ENCODE results near the gene CDK17. TPM values are rescaled to one million over a fixed set of nuclear protein-coding genes. Genes with fewer than 3 reads are reported as not detected.
"Not testable (repeated sequence)": the region's sequence is repeated elsewhere in the genome, so short reads cannot be mapped to it uniquely, and the experiment has no call there.

The CDK17 gene
- total RNA-seq, 1 donor from 2014 or later = 88.2 TPM

GRCh38 chr12:96354326-96354725 is 45.9 kb downstream of the CDK17 start:
- DNase-seq = peak; percentile 44

DNA sequence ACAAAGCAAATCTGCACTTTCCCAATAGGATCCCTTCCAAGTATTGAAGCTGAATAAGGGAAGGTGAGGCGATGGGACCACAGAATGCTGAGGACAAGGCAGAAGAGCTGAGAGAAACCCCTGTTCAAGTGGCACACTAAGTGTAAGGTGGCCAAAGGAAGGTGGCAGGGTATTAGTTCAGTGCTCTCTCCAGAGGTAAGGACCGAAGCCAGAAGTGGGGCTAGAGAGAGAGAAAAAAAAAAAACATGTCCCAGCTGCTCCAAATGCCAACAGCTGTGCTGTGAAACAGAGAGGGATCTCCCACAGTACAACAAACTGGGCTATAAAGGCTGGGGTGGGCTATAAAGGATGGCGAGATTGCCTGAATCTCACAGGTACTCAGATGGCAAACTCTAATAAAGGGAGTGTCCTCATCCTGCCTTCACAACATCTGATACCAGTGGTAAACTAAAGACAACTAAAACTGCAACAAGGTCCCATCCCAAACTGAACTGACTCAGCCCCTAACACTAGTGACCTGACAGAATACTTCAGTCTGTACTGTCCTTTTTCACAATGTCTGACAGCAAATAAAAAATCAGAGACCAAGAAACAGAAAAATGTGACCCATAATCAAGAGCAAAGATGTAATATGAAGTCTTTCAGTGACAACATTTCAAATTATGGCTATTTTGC is 47.9 kb downstream of the CDK17 start:
- DNase-seq = peak; percentile 87

GRCh38 chr12:96350982-96351381 is 49.3 kb downstream of the CDK17 start:
- no peak for DNase-seq

DNA sequence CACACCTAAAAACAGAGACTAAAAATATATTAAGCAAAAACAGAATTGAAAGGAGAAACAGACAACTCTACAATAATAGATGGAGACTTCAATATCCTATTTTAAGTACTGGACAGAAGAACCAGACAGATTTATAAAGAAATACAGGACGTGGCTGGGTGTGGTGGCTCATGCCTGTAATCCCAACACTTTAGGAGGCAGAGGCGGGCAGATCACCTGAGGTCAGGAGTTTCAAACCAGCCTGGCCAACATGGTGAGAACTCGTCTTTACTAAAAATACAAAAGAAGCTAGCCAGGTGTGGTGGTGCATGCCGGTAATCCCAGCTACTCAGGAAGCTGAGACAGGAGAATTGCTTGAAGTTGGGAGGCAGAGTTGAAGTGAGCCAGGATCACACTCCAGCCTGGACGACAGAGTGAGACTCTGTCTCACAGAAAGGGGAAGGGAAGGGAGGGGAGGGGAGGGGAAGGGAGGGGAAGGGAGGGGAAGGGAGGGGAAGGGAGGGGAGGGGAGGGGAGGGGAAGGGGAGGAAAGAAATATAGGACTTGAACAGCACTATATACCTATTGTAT is 53.0 kb downstream of the CDK17 start:
- no peak for DNase-seq

GRCh38 chr12:96346716-96347115 is 53.5 kb downstream of the CDK17 start:
- not testable (repeated sequence) for DNase-seq

DNA sequence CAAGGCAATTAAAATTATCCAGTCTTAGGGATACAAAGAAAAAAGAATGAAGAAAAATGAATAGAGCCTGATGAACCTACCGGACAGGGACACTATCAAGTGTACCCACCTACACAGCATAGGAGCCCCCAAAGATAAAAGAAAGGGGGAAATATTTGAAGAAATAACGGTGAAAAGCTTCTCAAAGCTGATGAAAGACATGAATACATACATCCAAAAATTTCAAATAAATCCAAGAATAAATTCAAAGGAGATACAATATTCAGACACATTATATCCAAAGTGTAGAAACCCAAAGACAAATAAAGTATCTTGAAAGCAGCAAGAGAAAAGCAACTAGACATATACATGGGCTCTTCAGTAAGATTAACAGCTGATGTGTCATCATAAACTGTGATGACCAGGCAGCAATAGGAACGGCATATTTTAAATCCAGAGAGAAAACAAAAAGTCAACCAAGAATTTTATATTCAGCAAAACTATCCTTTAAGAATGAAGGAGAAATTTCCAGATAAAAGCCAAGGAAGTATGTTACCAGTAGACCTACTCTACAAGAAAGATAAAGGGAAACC is 56.0 kb downstream of the CDK17 start:
- DNase-seq = no peak

- DNase-seq = no peak
Observed at GRCh38 chr12:96343347-96343954, 56.8 kb downstream of the CDK17 start.

DNA sequence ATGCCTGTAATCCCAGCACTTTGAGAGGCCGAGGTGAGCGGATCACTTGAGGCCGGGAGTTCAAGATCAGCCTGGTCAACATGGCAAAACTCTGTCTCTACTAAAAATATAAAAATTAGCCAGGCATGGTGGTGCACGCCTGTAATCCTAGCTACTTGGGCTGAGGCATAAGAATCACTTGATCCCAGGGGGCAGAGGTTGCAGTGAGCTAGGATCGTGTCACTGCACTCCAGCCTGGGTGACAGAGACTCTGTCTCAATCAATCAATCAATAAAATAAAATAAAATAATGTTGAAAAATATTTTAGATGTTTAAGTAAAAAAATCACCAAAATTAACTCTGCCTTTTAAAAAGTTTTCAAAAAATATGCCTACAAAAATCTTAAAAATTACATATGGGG is 60.6 kb downstream of the CDK17 start:
- DNase-seq = not testable (repeated sequence)

DNA sequence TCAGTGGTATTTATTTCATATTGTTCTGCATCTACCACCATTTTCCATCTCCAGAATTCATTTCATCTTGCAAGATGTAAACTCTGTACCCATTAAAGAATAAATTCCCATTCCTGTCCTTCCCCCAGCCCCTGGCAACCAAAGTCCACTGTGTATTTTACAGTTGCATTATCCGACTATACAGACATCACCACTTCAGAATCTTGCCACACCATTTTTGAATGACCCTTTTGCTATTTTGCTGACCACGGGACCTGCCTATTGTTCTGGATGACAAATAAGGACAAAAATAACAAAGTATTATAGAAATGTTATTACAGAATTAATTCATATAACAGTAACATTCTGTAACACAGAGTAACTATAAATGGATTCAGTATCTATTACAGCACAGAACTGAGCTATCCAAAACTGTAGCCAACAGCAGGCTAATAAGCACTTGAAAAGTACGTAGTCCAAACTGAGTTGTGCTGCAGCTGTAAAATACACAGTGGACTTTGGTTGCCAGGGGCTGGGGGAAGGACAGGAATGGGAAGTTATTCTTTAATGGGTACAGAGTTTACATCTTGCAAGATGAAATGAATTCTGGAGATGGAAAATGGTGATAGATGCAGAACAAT is 61.3 kb downstream of the CDK17 start:
- no peak for DNase-seq

GRCh38 chr12:96337953-96338352 is 62.3 kb downstream of the CDK17 start:
- no peak for DNase-seq

DNA sequence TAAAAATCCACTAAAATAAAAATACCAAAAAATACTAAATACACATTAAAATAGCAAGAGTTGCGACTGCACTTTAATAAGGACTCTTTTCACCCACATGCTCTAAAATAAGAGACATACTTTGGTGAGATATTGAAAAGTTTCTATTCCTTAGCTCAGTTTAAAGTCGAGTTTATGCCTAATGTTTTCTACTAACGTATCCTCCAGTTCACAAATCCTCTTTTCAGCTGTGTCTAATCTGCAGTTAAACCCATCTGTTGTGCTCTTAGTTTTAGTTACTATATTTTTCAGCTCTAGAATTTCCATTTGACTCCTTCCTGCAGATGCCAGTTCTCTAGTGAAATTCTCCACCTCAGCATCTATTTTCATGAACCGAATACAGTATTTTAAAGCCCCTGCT is 63.8 kb downstream of the CDK17 start:
- no peak for DNase-seq

DNA sequence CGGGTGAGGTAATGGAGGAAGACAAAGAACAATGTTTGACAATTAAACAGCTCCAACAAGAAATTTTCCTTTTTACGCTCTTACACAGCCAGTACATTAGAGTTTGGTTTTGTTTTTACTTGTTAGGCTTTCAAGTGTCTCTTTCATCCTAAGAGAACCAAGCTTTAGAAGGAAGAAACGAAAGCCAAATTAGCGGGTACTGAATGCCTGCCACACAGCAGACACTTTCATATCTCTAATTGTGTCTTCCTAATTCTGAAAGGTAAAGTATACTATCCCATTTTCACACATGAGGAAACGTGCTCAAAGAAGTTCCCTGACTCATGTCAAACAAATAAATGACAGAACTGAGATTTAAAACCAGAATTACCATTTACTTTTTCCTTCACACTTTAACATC is 65.0 kb downstream of the CDK17 start:
- no peak for DNase-seq

DNA sequence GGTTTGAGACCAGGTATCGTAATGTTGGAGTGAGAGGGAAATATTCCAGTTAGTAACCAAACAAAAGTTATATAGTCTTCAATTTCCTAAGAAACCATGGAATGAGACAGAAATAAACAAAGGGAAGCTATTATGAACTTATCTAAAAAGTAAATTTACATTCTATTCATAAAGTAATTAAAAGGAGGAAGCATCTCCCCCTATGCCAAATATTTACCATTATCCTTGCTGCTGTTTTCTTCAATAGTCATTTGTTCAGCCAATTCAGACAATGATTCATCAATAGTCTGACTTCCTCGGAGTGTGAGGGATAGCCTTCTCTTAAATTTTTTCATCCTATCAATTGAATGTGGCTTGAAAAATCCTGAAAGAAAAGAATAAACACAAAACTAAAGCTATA is 65.7 kb downstream of the CDK17 start:
- DNase-seq = no peak

DNA sequence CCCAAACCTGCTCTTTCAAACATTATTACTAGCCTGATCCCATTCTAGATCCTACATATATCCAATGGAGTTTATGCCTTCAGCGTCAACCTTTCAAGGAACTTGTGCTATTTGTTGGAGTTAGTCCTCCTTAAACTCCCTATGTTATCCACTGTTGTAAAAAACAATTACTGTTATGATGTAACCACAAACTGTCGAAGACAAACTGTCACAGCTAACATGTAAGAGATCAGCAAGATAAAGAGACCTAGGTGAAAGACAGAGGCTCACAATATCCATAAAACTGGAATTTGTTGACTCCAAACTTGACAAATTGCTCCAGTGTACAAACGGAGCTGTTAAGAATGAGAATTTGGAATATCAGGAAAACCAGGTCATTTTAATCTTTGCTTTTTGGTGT is 70.7 kb downstream of the CDK17 start:
- no peak for DNase-seq

DNA sequence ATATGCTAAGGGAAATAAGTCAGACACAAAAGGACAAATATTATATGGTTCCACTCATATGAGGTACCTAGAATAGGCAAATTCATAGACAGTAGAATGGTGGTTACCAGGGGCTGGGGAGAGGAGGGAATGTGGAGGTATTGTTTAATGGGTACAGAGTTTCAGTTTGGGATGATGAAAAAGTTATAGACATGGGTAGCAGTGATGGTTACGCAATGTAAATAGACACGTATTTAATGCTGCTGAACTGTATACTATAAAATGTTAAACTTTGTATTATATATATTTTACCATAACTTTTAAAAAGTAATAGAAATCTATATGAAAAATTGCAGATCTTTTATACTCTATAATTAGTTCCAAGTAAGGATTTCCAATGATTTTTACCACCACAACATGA is 71.2 kb downstream of the CDK17 start:
- no peak for DNase-seq

DNA sequence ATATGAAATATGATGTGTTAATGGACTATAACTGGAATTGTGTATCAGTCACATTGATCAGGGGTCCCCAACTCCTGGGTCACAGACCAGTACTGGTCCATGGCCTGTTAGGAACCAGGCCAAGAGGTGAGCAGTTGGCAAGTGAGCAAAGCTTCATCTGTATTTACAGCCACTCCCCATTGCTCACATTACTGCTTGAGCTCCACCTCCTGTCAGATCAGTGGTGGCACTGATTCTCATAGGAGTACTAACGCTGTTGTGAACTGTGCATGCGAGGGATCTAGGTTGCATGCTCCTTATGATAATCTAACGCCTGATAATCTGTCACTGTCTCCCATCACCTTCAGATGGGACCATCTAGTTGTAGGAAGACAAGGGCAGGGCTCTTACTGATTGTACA is 72.3 kb downstream of the CDK17 start:
- no peak for DNase-seq

DNA sequence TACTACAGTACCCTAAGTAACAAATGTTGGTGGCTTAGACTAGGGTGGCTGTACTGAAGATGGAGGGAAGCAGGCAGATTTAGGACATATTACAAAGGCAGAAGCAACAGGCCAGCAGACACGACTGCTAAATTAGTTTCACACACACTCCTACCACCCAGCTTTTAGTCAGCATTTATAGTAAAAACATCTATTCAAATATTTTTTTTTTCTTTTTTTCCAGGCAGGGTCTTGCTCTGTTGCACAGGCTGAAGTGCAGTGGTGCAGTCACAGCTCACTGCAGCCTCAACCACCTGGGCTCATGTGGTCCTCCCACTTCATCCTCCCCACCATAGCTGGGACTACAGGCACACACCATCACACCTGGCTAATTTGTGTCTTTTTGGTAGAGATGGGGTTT is 72.9 kb downstream of the CDK17 start:
- no peak for DNase-seq

GRCh38 chr12:96326628-96327227 is 73.5 kb downstream of the CDK17 start:
- DNase-seq = no peak

DNA sequence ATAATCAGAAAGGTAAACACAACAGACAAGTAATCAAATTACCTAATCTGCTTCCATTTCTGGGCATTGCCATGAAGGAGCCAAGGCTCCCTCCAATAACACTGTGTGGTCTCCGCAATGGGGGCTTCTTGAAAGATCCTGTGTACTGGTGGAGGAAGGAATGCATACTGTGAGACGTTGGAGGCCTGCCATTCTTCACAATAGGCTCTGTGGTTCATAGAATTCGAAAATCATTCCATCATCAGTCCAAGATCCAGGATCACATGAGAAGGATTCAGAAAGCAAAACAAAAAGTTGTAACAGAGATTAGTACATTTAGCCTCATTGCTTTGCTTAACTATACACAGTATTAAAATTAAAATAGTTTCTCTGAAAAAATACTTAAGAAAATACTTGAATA is 76.3 kb downstream of the CDK17 start:
- no peak for DNase-seq

- no peak for DNase-seq
Observed at GRCh38 chr12:96322720-96323119, 77.5 kb downstream of the CDK17 start.

GRCh38 chr12:96321941-96322340 is 78.3 kb downstream of the CDK17 start:
- DNase-seq = no peak

DNA sequence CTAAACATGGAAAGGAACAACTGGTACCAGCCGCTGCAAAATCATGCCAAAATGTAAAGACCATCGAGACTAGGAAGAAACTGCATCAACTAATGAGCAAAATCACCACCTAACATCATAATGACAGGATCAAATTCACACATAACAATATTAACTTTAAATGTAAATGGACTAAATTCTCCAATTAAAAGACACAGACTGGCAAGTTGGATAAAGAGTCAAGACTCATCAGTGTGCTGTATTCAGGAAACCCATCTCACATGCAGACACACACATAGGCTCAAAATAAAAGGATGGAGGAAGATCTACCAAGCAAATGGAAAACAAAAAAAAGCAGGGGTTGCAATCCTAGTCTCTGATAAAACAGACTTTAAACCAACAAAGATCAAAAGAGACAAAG is 82.4 kb downstream of the CDK17 start:
- DNase-seq = not testable (repeated sequence)

All from tongue (tissue), 2 donors.